GM12878 (cell line): ENCODE measurements around the gene SYNGAP1. TPM values are rescaled to one million over a fixed set of nuclear protein-coding genes. Genes with fewer than 3 reads are reported as not detected.
A peak's percentile ranks its signal among the peaks of the same experiment; 100 is the strongest.

ENCODE experiments used
- BHLHE40 ChIP-seq, 2 experiments: fragments of 450-650 bp in 1 of 2; IDR thresholded peaks; 2 replicates each; pipeline ENCODE4 v1.6.1; 2011 to 2017; ENCODE audit warnings: low read depth in 2 of 2, borderline replicate concordance in 1 of 2, improper control_type of control experiment in 1 of 2, low read length in 1 of 2, mild to moderate bottlenecking in 1 of 2
- CBX3 ChIP-seq: fragments of 200-600 bp; sonication (generic); IDR thresholded peaks from 2 replicates; pipeline ENCODE4 v1.6.1; 2016; ENCODE audit warnings: low read depth, borderline replicate concordance
- GATAD2B ChIP-seq: fragments of 450-650 bp; conservative IDR thresholded peaks from 2 replicates; pipeline ENCODE4 v1.6.1; 2017; ENCODE audit warnings: low read depth, mild to moderate bottlenecking, moderate library complexity
- KLF5 ChIP-seq: fragments of 450-650 bp; IDR thresholded peaks from 2 replicates; pipeline ENCODE4 v1.6.1; 2014; ENCODE audit warnings: mild to moderate bottlenecking; ENCODE audit not compliant: partially characterized antibody
- MTA2 ChIP-seq: fragments of 450-650 bp; IDR thresholded peaks from 2 replicates; pipeline ENCODE4 v1.6.1; 2016; ENCODE audit warnings: low read depth, mild to moderate bottlenecking, moderate library complexity
- NBN ChIP-seq: fragments of 450-650 bp; IDR thresholded peaks from 2 replicates; pipeline ENCODE4 v1.6.1; 2016
- NFXL1 ChIP-seq: fragments of 450-650 bp; IDR thresholded peaks from 2 replicates; pipeline ENCODE4 v1.6.1; 2017; ENCODE audit warnings: antibody characterized with exemption, mild to moderate bottlenecking, borderline replicate concordance
- NR2F1 ChIP-seq: fragments of 450-650 bp; conservative IDR thresholded peaks from 2 replicates; pipeline ENCODE4 v1.6.1; 2017; ENCODE audit warnings: mild to moderate bottlenecking
- SMARCA5 ChIP-seq: fragments of 450-650 bp; IDR thresholded peaks from 2 replicates; pipeline ENCODE4 v1.6.1; 2017; ENCODE audit warnings: mild to moderate bottlenecking
- SRF ChIP-seq, 2 experiments: IDR thresholded peaks; 2 replicates each; pipeline ENCODE4 v1.6.1; 2011; ENCODE audit warnings: low read depth in 2 of 2, low read length in 2 of 2, mild to moderate bottlenecking in 1 of 2, moderate library complexity in 1 of 2
- SUPT20H ChIP-seq: IDR thresholded peaks from 2 replicates; pipeline ENCODE4 v1.6.1; 2011; ENCODE audit warnings: low read depth, mild to moderate bottlenecking, low read length, moderate library complexity, borderline replicate concordance; ENCODE audit not compliant: control insufficient read depth
- ZNF24 ChIP-seq: fragments of 450-650 bp; IDR thresholded peaks from 2 replicates; pipeline ENCODE4 v1.6.1; 2017; ENCODE audit warnings: antibody characterized with exemption, mild to moderate bottlenecking
- ZSCAN29 ChIP-seq: fragments of 450-650 bp; IDR thresholded peaks from 2 replicates; pipeline ENCODE4 v1.6.1; 2017; ENCODE audit warnings: mild to moderate bottlenecking, moderate library complexity
- ZZZ3 ChIP-seq: IDR thresholded peaks from 2 replicates; pipeline ENCODE4 v1.6.1; 2011; ENCODE audit warnings: low read depth; ENCODE audit not compliant: control insufficient read depth, insufficient read length
- polyA plus RNA-seq, 11 experiments: library from polyadenylated mRNA; depleted of rRNA in 4 of 11; unstranded in 6 of 11; stranded (reverse) in 5 of 11; fragments of >200 nt; fragmentation: Nextera tagmentation in 4 of 11; fragmentation: Illumina TruSeq in 1 of 11; extraction: Ambion mirVana in 4 of 11; extraction: Trizol in 1 of 11; gene quantifications; 1 replicate in 1 of 11; 2 replicates in 10 of 11; pipeline versions ENCODE4 v1.2.1 to v1.2.3, GENCODE V29; 2011 to 2016; ENCODE audit warnings: inconsistent platforms in 2 of 11, missing spikeins in 2 of 11, low read depth in 1 of 11
- total RNA-seq, 4 experiments: library from RNA; depleted of rRNA in 3 of 4; stranded (reverse); fragments of >200 nt in 3 of 4; fragmentation: Illumina TruSeq in 1 of 4; extraction: Trizol in 1 of 4; gene quantifications; 2 replicates each; pipeline versions ENCODE4 v1.2.1 to v1.2.3, GENCODE V29; 2013 to 2021
- TF ChIP-seq, protein P1 (sequence below): fragments of 450-650 bp; IDR thresholded peaks from 2 replicates; pipeline ENCODE4 v1.6.1; 2017; ENCODE audit warnings: antibody characterized with exemption, mild to moderate bottlenecking, moderate library complexity
- TF ChIP-seq, protein P2 (sequence below): fragments of 450-650 bp; formaldehyde crosslinking; IDR thresholded peaks from 2 replicates; pipeline ENCODE4 v1.4.0; 2022; ENCODE audit warnings: mild to moderate bottlenecking, moderate library complexity
- TF ChIP-seq, protein P3 (sequence below): IDR thresholded peaks from 2 replicates; pipeline ENCODE4 v1.6.1; 2011; ENCODE audit warnings: borderline replicate concordance, low read depth, mild to moderate bottlenecking, moderate library complexity, low read length; ENCODE audit not compliant: insufficient read depth, poor library complexity, severe bottlenecking
- TF ChIP-seq, protein P4 (sequence below): IDR thresholded peaks from 2 replicates; pipeline ENCODE4 v1.6.1; 2012; ENCODE audit warnings: mild to moderate bottlenecking, low read depth, low read length

The SYNGAP1 gene
- total and polyA plus RNA-seq, 10 of the 15 experiments (the other 5 are each of a cell fraction or from before 2014, with no cell fraction given), result 0.05 to 9.2 (median 1.2) TPM

DNA sequence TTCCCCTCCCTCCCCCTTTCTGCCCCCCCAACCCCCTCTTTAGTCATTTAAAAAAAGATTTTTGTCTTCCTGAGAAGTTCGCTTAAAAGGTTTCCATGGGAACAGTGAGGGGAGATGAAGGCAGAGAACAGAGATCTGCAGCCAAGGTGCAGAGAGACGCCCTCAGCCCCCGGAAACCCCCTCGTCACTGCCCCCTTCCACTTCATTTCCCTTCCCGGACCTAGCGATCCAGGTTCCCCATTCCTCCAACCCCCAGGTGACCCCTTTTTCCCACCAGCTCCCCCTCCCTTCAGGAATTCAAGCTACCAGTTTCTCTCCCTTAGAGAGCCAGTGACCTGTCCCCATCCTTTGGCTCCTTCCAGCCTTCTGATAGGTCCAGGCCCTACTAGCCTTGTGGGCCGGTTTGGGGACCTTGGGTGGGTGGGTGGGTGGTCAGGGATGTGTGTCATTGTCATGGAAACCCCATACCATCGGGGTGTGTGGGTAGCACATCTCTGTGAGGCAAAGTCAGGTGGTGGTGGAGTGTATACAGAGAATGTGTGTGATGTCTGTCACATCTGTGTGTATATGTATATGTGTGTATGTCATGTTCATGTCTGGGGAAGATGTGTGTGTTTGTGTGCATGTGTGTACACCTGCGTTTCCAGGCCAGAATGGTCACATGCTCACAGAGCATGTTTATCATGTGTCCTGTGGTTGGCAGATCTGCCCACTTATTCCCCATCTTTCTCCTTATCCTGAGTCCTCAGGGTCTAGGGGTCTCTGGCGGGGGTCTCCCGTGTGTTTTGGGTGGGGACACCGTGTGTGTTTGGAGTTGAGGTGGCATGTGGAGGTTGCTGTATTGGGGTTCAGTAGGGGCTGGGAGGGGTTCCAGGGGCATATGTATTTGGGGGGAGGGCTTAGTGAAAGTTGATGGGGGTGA lies 7.0 kb downstream of the SYNGAP1 start (continued):
- TF ChIP-seq SUPT20H, result no peak
- TF ChIP-seq ZNF24, result no peak
- no peak for TF ChIP-seq KLF5
- TF ChIP-seq MTA2, result no peak
- TF ChIP-seq ZZZ3, result no peak
- TF ChIP-seq, protein P1, sequence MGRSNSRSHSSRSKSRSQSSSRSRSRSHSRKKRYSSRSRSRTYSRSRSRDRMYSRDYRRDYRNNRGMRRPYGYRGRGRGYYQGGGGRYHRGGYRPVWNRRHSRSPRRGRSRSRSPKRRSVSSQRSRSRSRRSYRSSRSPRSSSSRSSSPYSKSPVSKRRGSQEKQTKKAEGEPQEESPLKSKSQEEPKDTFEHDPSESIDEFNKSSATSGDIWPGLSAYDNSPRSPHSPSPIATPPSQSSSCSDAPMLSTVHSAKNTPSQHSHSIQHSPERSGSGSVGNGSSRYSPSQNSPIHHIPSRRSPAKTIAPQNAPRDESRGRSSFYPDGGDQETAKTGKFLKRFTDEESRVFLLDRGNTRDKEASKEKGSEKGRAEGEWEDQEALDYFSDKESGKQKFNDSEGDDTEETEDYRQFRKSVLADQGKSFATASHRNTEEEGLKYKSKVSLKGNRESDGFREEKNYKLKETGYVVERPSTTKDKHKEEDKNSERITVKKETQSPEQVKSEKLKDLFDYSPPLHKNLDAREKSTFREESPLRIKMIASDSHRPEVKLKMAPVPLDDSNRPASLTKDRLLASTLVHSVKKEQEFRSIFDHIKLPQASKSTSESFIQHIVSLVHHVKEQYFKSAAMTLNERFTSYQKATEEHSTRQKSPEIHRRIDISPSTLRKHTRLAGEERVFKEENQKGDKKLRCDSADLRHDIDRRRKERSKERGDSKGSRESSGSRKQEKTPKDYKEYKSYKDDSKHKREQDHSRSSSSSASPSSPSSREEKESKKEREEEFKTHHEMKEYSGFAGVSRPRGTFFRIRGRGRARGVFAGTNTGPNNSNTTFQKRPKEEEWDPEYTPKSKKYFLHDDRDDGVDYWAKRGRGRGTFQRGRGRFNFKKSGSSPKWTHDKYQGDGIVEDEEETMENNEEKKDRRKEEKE, result no peak
- TF ChIP-seq GATAD2B, result no peak
- TF ChIP-seq, protein P2, sequence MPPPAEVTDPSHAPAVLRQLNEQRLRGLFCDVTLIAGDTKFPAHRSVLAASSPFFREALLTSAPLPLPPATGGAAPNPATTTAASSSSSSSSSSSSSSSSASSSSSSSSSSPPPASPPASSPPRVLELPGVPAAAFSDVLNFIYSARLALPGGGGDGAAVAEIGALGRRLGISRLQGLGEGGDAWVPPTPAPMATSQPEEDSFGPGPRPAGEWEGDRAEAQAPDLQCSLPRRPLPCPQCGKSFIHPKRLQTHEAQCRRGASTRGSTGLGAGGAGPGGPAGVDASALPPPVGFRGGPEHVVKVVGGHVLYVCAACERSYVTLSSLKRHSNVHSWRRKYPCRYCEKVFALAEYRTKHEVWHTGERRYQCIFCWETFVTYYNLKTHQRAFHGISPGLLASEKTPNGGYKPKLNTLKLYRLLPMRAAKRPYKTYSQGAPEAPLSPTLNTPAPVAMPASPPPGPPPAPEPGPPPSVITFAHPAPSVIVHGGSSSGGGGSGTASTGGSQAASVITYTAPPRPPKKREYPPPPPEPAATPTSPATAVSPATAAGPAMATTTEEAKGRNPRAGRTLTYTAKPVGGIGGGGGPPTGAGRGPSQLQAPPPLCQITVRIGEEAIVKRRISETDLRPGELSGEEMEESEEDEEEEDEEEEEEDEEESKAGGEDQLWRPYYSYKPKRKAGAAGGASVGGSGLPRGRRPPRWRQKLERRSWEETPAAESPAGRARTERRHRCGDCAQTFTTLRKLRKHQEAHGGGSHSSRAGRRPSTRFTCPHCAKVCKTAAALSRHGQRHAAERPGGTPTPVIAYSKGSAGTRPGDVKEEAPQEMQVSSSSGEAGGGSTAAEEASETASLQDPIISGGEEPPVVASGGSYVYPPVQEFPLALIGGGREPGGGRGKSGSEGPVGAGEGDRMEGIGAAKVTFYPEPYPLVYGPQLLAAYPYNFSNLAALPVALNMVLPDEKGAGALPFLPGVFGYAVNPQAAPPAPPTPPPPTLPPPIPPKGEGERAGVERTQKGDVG (CRISPR knock-in tag), result no peak
- TF ChIP-seq SMARCA5, result no peak
- TF ChIP-seq NBN, result 0 out of 2 replicates have a peak, but pooled peaks have one; percentile 31
- TF ChIP-seq, protein P3, sequence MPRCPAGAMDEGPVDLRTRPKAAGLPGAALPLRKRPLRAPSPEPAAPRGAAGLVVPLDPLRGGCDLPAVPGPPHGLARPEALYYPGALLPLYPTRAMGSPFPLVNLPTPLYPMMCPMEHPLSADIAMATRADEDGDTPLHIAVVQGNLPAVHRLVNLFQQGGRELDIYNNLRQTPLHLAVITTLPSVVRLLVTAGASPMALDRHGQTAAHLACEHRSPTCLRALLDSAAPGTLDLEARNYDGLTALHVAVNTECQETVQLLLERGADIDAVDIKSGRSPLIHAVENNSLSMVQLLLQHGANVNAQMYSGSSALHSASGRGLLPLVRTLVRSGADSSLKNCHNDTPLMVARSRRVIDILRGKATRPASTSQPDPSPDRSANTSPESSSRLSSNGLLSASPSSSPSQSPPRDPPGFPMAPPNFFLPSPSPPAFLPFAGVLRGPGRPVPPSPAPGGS, result no peak
- no peak for TF ChIP-seq NFXL1
- no peak for TF ChIP-seq CBX3
- TF ChIP-seq, protein P4, sequence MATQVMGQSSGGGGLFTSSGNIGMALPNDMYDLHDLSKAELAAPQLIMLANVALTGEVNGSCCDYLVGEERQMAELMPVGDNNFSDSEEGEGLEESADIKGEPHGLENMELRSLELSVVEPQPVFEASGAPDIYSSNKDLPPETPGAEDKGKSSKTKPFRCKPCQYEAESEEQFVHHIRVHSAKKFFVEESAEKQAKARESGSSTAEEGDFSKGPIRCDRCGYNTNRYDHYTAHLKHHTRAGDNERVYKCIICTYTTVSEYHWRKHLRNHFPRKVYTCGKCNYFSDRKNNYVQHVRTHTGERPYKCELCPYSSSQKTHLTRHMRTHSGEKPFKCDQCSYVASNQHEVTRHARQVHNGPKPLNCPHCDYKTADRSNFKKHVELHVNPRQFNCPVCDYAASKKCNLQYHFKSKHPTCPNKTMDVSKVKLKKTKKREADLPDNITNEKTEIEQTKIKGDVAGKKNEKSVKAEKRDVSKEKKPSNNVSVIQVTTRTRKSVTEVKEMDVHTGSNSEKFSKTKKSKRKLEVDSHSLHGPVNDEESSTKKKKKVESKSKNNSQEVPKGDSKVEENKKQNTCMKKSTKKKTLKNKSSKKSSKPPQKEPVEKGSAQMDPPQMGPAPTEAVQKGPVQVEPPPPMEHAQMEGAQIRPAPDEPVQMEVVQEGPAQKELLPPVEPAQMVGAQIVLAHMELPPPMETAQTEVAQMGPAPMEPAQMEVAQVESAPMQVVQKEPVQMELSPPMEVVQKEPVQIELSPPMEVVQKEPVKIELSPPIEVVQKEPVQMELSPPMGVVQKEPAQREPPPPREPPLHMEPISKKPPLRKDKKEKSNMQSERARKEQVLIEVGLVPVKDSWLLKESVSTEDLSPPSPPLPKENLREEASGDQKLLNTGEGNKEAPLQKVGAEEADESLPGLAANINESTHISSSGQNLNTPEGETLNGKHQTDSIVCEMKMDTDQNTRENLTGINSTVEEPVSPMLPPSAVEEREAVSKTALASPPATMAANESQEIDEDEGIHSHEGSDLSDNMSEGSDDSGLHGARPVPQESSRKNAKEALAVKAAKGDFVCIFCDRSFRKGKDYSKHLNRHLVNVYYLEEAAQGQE, result no peak
- TF ChIP-seq BHLHE40 (IDR thresholded peaks at IDR 0.05; ENCODE audit: borderline replicate concordance in 1 of 2, low read depth in 2 of 2, low read length in 1 of 2), result peak in 1 of 2 experiments; percentile 23; a peak in 1 of 4 replicates
- TF ChIP-seq NR2F1, result no peak
- no peak for TF ChIP-seq ZSCAN29
- TF ChIP-seq SRF (IDR thresholded peaks at IDR 0.05; ENCODE audit: low read depth in 2 of 2, low read length in 2 of 2), result no peak
